GM12878 (cell line): ENCODE results near the gene AOC3. TPM values are rescaled to one million over a fixed set of nuclear protein-coding genes. Genes with fewer than 3 reads are reported as not detected.
"Not testable (repeated sequence)": the region's sequence is repeated elsewhere in the genome, so short reads cannot be mapped to it uniquely, and the experiment has no call there.

Experiments
- ATAC-seq: fragments of 200-7000 bp; cut with Tn5 transposase; 3 replicates; pipeline ENCODE4 v1.9.1; 2020; ENCODE audit warnings: mild to moderate bottlenecking, moderate library complexity
- BruUV-seq: library from RNA; stranded (reverse); fragments of 400-500 nt; replicated peaks from 2 replicates; lab custom pipeline; 2021; lab: Mats Ljungman, UMichigan
- CTCF ChIA-PET: fragments of 300-600 bp; sonication (Branson Sonifier 250); formaldehyde crosslinking; extraction: SDS; loops from one replicate; lab custom pipeline; 2021; ENCODE audit warnings: inconsistent platforms; lab: Yijun Ruan, JAX
- POLR2A ChIA-PET: fragments of 350-600 bp; formaldehyde crosslinking; extraction: SDS; loops from one replicate; lab custom pipeline; 2021; ENCODE audit warnings: inconsistent platforms; lab: Charles Lee
- RAD21 ChIA-PET: fragments of 300-600 bp; sonication (Branson Sonifier 250); formaldehyde crosslinking; loops from one replicate; lab custom pipeline; 2023; ENCODE audit warnings: antibody characterized with exemption; ENCODE audit not compliant: unreplicated experiment; lab: Charles Lee
- SMC1A ChIA-PET: fragments of 300-600 bp; sonication (Branson Sonifier 250); formaldehyde crosslinking; loops from one replicate; lab custom pipeline; 2023; ENCODE audit not compliant: unreplicated experiment, uncharacterized antibody; lab: Charles Lee
- DNase-seq: peaks from one replicate; pipeline ENCODE4 v3.0.0-alpha.2; 2011; ENCODE audit warnings: low read depth, low spot score
- FAIRE-seq: peaks from 3 replicates; lab custom pipeline; 2011; peaks lifted over from hg19 to GRCh38; lab: Jason Lieb, UNC
- H2AFZ ChIP-seq: 2 replicates; pipeline ENCODE4 v1.6.0; 2011; ENCODE audit warnings: low read depth, low read length, control low read depth; ENCODE audit not compliant: control insufficient read depth
- H3K27ac ChIP-seq: 2 replicates; pipeline ENCODE4 v1.5.1; 2011; ENCODE audit warnings: control low read depth; ENCODE audit not compliant: control insufficient read depth, insufficient read depth
- H3K27me3 ChIP-seq, 2 experiments: replicated peaks in 1 of 2; 2 replicates each; pipeline versions ENCODE4 v1.6.0 to v1.6.1; 2011; ENCODE audit warnings: low read length in 1 of 2; ENCODE audit not compliant: control insufficient read depth in 2 of 2, insufficient read depth in 2 of 2
- H3K36me3 ChIP-seq, 2 experiments: 2 replicates each; pipeline ENCODE4 v1.5.1; 2011; ENCODE audit warnings: low read length in 1 of 2; ENCODE audit not compliant: control insufficient read depth in 2 of 2, insufficient read depth in 2 of 2
- H3K4me1 ChIP-seq: 2 replicates; pipeline ENCODE4 v1.6.1; 2011; ENCODE audit warnings: mild to moderate bottlenecking, low read length, moderate library complexity, mixed read lengths; ENCODE audit not compliant: control insufficient read depth, insufficient read depth
- H3K4me2 ChIP-seq: 2 replicates; pipeline ENCODE4 v1.6.0; 2011; ENCODE audit warnings: control low read depth; ENCODE audit not compliant: control insufficient read depth, insufficient read depth
- H3K4me3 ChIP-seq: fragments of 200-600 bp; sonication (generic); 2 replicates; pipeline ENCODE4 v1.5.1; 2016
- H3K79me2 ChIP-seq: 2 replicates; pipeline ENCODE4 v1.6.0; 2011; ENCODE audit warnings: low read length; ENCODE audit not compliant: control insufficient read depth, insufficient read depth
- H3K9ac ChIP-seq: 2 replicates; pipeline ENCODE4 v1.8.0; 2011; ENCODE audit warnings: low read length, control low read depth, mixed read lengths; ENCODE audit not compliant: control insufficient read depth, insufficient read depth
- H3K9me3 ChIP-seq: replicated peaks from 3 replicates; pipeline ENCODE4 v1.5.1; 2011; ENCODE audit warnings: mild to moderate bottlenecking, low read length; ENCODE audit not compliant: control insufficient read depth, insufficient read depth
- H4K20me1 ChIP-seq: 2 replicates; pipeline ENCODE4 v1.6.0; 2011; ENCODE audit not compliant: control insufficient read depth, insufficient read depth
- JUND ChIP-seq: IDR thresholded peaks from 2 replicates; pipeline ENCODE4 v1.6.1; 2012; ENCODE audit warnings: low read depth, mild to moderate bottlenecking, low read length, improper control_type of control experiment, moderate library complexity
- MYB ChIP-seq: fragments of 150-350 bp; IDR thresholded peaks from 2 replicates; pipeline ENCODE4 v1.6.1; 2014; ENCODE audit warnings: mild to moderate bottlenecking, low read depth, low read length, borderline replicate concordance
- USF1 ChIP-seq: IDR thresholded peaks from 2 replicates; pipeline ENCODE4 v1.6.1; 2011; ENCODE audit warnings: borderline replicate concordance, low read depth, mild to moderate bottlenecking, moderate library complexity, mixed read lengths, low read length; ENCODE audit not compliant: insufficient read depth; ENCODE audit errors: extremely low read length
- ZBTB33 ChIP-seq: fragments of 450-650 bp; IDR thresholded peaks from 2 replicates; pipeline ENCODE4 v1.6.1; 2017; ENCODE audit warnings: mild to moderate bottlenecking
- WGBS: methylation state at CpG from one replicate; pipeline ENCODE4 v1.1.6; 2016; ENCODE audit warnings: low lambda C conversion rate; ENCODE audit not compliant: insufficient replicate concordance, insufficient coverage; ENCODE audit errors: missing lambda C conversion rate; 5-methylcytosine and 5-hydroxymethylcytosine counted together
- in situ Hi-C: fragments of 300-500 bp; cut with MboI; formaldehyde crosslinking; loops from 9 replicates; pipeline ENCODE4 v1.14.3; 2018; ENCODE audit warnings: mixed read lengths
- intact Hi-C: fragments of 100-400 bp; cut with micrococcal nuclease; formaldehyde crosslinking; loops from one replicate; pipeline ENCODE4 v1.14.2; 2022; ENCODE audit not compliant: unreplicated experiment
- polyA plus RNA-seq, 11 experiments: library from polyadenylated mRNA; depleted of rRNA in 4 of 11; unstranded in 6 of 11; stranded (reverse) in 5 of 11; fragments of >200 nt; fragmentation: Nextera tagmentation in 4 of 11; fragmentation: Illumina TruSeq in 1 of 11; extraction: Ambion mirVana in 4 of 11; extraction: Trizol in 1 of 11; gene quantifications; 1 replicate in 1 of 11; 2 replicates in 10 of 11; pipeline versions ENCODE4 v1.2.1 to v1.2.3, GENCODE V29; 2011 to 2016; ENCODE audit warnings: inconsistent platforms in 2 of 11, missing spikeins in 2 of 11, low read depth in 1 of 11
- total RNA-seq, 4 experiments: library from RNA; depleted of rRNA in 3 of 4; stranded (reverse); fragments of >200 nt in 3 of 4; fragmentation: Illumina TruSeq in 1 of 4; extraction: Trizol in 1 of 4; gene quantifications; 2 replicates each; pipeline versions ENCODE4 v1.2.1 to v1.2.3, GENCODE V29; 2013 to 2021

Gene AOC3
- total and polyA plus RNA-seq, 10 of the 15 experiments (the other 5 are each of a cell fraction or from before 2014, with no cell fraction given) = 0.02 to 0.91 (median 0.34) TPM; not detected in 2

- TF ChIP-seq ZBTB33 (no peak), MYB (no peak), JUND (no peak), USF1 (no peak)
Observed at GRCh38 chr17:42883802-42884558, 33.0 kb downstream of the AOC3 start (continued).

GRCh38 chr17:42885806-42886205 lies 34.8 kb downstream of the AOC3 start:
- H3K9me3 ChIP-seq, ATAC-seq, POLR2A ChIA-PET, H3K27me3 ChIP-seq, H3K4me3 ChIP-seq, H3K9ac ChIP-seq, H2AFZ ChIP-seq, H3K4me2 ChIP-seq, BruUV-seq, H3K27ac ChIP-seq, H3K79me2 ChIP-seq, H4K20me1 ChIP-seq, intact Hi-C loops, FAIRE-seq, H3K36me3 ChIP-seq, RAD21 ChIA-PET, SMC1A ChIA-PET, H3K4me1 ChIP-seq, in situ Hi-C loops, DNase-seq: not testable (repeated sequence)
- CTCF ChIA-PET = interaction anchor here (0.6 kb wide), 2 partner anchors 451 to 790 kb away, joined by 3 read pairs; no protein-coding TSS in a partner anchor
- WGBS = 87% methylated on average over 3 of the region's 3 CpGs
